Muscle of back (tissue), 11 donors: ENCODE measurements around the gene ELOVL5. TPM values are rescaled to one million over a fixed set of nuclear protein-coding genes. Genes with fewer than 3 reads are reported as not detected.
A peak's percentile ranks its signal among the peaks of the same experiment; 100 is the strongest.
"Not testable (repeated sequence)": the region's sequence is repeated elsewhere in the genome, so short reads cannot be mapped to it uniquely, and the experiment has no call there.

ENCODE experiments used
- DNase-seq, 3 donors: peaks; one replicate each; pipeline versions ENCODE4 v3.0.0 to v3.0.0-alpha.2; 2013
- polyA plus RNA-seq, 10 donors: library from polyadenylated mRNA; unstranded; fragments of 120-200 nt; gene quantifications; one replicate each; pipeline ENCODE4 v1.2.1, GENCODE V29; 2013; ENCODE audit not compliant: insufficient read length in 10 of 10

Gene ELOVL5
- polyA plus RNA-seq, 10 donors, result 29.5 to 58.5 (median 38.2) TPM

DNA sequence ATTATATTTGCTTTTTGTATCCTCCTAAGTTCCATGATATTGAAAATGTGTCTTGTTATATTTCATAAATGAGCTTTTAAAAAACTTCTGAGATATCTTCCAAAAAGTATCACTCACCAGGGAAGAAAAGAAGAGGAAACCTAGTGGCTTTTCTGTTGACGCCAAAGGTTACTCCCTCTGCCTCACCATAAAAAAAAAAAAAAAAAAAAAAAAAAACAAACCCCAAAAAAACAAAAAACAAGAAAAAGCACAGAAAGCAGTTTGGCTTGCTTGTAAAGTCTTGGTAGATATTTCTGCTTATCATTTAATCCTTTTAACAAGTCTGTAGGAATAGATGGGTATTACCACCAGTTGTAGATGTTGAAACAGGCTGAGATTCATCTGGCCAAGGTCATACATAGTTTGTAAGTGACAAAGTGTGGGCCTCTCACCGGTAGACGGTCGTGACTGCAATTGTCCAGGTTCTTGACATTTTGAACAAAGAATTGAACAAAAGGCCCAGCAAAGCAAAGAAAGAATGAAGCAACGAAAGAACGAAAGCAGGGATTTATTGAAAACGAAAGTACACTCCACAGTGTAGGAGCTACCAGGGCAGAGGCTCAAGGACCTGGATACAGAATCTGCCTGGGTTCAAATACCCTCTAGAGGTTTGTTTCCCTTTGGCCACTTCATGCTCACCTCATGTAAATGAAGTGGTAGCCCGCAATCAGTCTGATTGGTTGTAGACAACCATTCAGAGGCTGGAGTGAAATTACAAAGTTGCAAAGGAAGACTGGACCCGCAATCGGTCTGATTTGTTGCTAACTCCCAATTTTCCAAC, 11.6 kb upstream of the ELOVL5 start:
- DNase-seq, result peak in 2 of 3 donors; percentile 29 to 62

- no peak for DNase-seq
Measured at GRCh38 chr6:53359843-53360092, 11.0 kb upstream of the ELOVL5 start.

DNA sequence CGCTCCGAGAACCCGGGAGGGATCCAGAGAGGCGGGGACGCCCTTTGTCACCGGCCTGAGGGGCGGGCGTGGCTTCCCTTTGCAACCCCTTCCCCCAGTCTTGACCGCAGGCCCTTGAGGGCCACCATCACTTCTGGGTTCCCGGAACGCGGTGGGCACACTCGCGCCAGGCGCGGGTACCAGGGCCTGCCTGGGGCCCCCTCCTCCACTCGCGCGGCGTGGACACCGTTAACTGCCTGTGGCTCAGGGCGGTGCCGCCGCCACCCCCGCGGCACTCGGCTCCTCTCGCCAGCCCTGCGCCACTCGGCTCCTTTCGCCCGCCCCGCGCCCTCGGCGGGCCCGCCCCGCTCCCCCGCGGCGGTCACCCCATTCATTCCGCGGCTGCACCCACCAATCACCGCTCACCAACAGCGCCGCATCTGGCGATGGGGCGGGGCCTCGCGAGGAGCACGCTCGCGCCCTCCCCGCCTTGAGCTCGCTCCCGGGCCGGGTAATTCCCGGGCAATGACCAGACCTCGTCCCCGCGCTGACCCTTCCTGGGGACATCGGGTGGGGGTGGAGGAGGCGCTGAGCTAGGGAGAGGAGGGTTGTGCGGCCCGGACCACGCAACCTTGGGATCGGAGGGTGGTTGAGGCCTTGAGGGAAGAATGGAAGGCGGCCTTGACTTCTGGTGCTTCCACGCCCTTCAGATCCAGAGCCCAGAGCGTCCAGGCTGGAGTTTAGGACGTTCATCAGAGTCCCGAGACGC, 10.5 kb upstream of the ELOVL5 start:
- DNase-seq, result peak; percentile 95 to 98 (median 97)

- no peak for DNase-seq
Measured at GRCh38 chr6:53358440-53359094, 9.8 kb upstream of the ELOVL5 start.

DNA sequence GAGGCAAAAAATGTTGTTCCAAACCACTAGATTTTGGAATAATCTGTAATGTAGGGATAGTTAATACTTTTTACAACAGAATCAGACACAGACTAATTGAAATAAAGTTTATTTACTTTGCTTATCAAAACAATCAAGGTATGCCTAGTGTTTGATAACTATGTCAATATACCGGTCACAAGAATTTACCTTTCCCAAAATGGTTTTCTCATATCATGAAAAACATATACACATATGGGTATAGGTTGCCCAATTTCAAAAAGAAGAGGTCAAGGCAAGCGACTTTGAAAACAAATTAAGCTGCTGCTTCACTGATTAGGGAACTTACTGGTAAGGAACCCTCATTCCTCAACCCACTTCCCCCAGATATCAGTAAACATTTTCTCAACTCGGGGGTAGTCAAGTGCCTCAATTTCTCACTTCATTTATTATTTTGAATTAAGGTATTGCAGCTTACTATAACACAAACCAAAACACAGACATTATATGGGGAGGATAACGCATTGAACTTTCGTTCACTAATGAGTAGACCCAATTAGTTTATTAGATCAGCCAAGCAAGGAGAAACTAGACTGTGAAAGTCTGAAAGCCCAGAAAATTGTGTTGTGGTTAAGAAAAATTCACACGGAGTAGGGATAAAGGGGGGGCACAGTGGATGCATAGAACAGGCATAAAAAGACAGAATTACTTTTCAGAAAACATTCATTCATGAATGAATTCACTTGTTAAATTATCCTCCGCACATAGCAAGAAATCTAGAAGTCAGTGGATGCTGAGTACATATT, 9.0 kb upstream of the ELOVL5 start:
- no peak for DNase-seq

GRCh38 chr6:53353624-53354023, 4.9 kb upstream of the ELOVL5 start:
- no peak for DNase-seq

GRCh38 chr6:53352360-53352759, 3.6 kb upstream of the ELOVL5 start:
- no peak for DNase-seq

- no peak for DNase-seq
Measured at GRCh38 chr6:53349209-53349693, 501 bp upstream of the ELOVL5 start.

DNA sequence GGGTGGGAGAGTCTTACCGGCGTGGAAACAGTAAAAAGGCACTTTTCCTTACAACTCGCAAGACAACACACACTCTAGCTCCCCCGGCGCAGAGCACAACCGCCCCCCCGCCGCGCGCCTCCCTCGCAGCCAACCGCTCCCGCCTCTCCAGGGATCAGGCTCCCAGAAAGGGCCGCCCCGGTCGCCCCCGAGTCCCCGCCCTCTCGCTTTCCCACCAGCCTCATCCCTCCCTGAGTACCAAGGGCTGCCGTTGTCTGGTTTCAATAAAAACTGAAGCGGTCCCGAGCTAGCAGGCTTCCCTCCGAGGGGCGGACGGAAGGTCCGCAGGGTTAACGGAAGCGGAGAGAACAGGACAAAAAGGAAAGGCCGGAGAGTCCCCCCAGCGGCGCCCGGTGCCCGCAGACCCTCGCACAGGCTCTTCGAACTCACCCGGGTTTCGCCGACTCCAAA, 804 bp downstream of the ELOVL5 start:
- DNase-seq, result peak; percentile 60 to 90 (median 67)

DNA sequence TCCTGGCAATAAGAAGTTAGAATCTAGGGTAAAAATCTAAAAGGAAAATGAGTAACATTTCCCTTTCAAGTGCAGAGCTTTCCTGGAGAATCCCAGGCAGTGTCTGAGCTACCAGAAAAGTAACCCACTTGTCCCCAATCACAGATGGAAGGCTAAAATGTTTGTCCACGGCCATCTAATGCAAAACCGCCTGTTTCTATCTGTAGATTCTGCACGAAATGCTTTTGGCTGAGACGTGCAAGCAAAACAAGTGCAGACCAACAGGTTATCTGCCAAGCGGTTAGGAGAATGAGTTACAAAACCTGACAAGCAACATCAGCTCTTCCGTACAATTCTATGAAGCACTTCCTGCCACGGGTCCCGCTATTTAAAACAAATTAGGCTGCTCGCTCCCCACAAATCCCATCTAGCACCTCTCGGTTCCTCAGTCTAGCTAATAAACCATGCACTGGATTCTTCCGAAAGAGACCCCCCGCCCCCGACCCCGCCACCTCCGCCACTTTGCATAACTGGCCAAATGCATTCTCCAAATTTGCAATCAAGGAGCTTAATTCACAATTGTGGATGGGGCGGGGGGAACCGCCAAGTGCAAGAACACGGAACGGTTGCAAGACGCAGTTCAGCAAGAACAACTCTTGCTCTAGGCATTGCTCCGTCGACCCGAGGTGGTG, 1.4 kb downstream of the ELOVL5 start:
- DNase-seq, result peak in 2 of 3 donors; percentile 21 to 56

DNA sequence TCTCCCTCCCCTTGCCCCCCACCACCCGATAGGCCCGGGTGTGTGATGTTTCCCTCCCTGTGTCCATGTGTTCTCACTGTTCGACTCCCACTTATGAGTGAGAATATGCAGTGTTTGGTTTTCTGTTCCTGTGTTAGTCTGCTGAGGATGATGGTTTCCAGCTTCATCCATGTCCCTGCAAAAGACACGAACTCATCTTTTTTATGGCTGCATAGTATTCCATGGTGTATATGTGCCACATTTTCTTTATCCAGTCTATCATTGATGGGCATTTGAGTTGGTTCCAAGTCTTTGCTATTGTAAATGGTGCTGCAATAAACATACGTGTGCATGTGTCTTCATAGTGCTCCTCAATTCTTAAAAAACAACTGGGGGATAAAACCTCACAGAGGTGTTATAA, 2.7 kb downstream of the ELOVL5 start:
- DNase-seq, result not testable (repeated sequence)

DNA sequence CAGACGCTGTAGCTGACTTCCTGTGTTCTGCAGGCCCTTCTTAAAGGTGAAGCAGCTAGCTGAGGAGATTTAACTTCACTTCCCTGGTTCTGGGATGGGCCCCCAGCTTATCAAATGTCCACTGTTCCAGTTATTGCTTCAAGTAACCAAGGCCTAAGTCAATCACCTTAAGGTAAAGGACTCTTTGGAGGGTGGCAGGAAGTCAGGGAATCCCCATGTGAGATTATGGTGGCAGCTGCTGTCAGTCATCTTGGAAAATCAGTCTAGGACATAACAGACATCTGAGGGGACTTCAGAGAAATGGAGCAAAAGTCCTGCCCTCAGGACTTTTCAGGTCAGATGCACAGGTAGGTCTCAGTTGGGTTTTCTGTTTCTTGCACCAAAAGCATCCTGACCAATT, 3.8 kb downstream of the ELOVL5 start:
- DNase-seq, result no peak

GRCh38 chr6:53343092-53343491, 5.7 kb downstream of the ELOVL5 start:
- DNase-seq, result no peak

DNA sequence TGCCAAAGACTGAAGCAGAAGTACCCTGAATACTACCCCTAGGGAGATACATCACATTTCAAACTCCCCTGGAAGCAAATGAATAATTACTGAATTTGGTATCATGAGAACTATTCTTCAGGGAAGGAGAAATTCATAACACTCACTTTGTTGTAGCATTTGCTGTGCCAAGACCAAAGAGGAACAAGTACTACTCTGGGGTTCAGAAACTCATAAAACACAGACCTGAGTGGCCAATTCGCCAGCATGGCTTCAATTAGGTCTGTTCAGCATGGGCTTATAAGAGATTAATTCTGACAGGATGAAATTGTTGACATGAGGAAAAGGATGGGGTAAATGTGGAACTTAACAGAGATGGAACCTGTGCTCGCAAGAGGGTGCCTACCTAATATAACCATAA, 6.5 kb downstream of the ELOVL5 start:
- no peak for DNase-seq

GRCh38 chr6:53340536-53340935, 8.2 kb downstream of the ELOVL5 start:
- no peak for DNase-seq

GRCh38 chr6:53339424-53339823, 9.3 kb downstream of the ELOVL5 start:
- no peak for DNase-seq

- DNase-seq, result no peak
Measured at GRCh38 chr6:53338304-53338703, 10.4 kb downstream of the ELOVL5 start.

DNA sequence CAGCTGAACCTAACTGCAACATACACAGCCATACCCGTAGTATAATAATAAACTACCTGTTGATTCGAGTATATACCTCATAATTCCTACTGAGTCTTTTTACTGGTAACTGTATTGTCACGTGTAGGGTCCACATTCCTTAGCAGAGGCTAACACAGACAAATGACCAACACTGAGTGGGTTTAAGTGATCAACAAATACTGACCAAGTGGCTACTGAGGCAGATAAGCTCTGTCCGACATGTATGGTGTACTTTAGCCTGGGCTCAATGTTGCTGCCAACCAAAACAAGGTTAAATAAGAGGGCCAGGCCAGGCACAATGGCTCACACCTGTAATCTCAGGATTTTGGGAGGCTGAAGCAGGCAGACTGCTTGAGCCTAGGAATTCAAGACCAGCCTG, 12.7 kb downstream of the ELOVL5 start:
- no peak for DNase-seq

DNA sequence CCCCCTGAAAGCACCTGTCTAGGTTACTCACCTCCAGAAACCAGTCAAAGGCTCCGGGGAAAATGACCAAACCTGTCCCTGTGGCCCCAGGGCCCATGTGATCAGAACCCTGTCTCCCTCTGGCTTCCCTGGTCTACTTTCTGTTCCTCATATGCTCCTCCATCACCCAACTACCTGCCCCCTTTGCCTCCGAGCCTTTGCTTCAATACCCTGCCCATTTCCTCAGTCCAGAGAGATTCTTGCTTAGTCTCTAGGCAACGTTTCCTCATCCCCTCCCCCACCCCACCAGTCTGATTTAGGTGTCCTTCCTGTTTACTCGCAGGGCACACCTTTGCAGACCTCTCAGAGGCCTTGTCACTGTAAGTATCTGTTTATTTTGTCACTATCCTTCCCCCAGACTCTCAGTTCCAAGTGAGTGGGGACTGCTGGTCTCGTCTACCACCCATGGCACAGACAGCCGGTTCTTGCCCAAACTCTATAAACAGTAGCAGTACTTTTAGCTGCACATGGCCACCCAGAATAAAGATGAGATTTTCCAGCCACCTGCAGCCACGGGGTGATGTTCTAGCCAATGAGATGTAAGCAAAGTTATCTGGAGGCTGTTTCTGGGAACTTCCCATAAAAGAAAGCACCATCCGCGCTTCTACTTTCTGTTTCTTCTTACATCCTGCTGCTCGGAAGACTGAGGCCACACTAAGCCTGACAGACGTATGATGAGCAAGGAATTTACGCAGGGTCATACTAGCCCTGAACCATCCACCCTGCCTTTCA, 13.3 kb downstream of the ELOVL5 start:
- DNase-seq, result no peak
